ENCODE data around the gene SFXN5. TPM values are rescaled to one million over a fixed set of nuclear protein-coding genes. Genes with fewer than 3 reads are reported as not detected.

SFXN5 gene
- total and polyA plus RNA-seq, 3 donors from 2014 or later: 24.0 to 32.2 (median 25.4) TPM

- no peaks in the 10 kb centered on the region for H3K27me3 ChIP-seq
- no peak for DNase-seq
- H3K27ac ChIP-seq: no peak overlapping the region
- no peak for TF ChIP-seq CTCF (IDR thresholded peaks at IDR 0.05)
- TF ChIP-seq POLR2A (IDR thresholded peaks at IDR 0.05): no peak
- no peaks in the 10 kb centered on the region for H3K9me3 ChIP-seq
- no peaks in the 10 kb centered on the region for H3K36me3 ChIP-seq (ENCODE audit: low read depth, missing control alignments)
- WGBS, 2 donors: 89 to 91% methylated on average over 13 of the region's 13 CpGs
- no peak overlapping the region for H3K4me3 ChIP-seq
- peaks cover 7% of the 10 kb centered on the region for H3K4me1 ChIP-seq
- intact Hi-C loops (cut with DNase I; ENCODE audit: low total_unique reads): no loop called here
These were observed 7.2 kb upstream of the SFXN5 start for GRCh38 chr2:73078457-73079411.

- 92 to 100% methylated on average over 1 of the region's 1 CpG for WGBS, 2 donors
- Histone ChIP-seq H3K9me3 (no peaks in the 10 kb centered on the region), H3K27me3 (no peaks in the 10 kb centered on the region), H3K4me1 (peaks cover 11% of the 10 kb centered on the region), H3K4me3 (no peak overlapping the region), H3K27ac (no peak overlapping the region), H3K36me3 (ENCODE audit: low read depth, missing control alignments) (no peaks in the 10 kb centered on the region)
- no peak for DNase-seq
- intact Hi-C loops (cut with DNase I; ENCODE audit: low total_unique reads): no loop called here
- TF ChIP-seq POLR2A (IDR thresholded peaks at IDR 0.05) (no peak), CTCF (IDR thresholded peaks at IDR 0.05) (no peak)
These were observed 5.9 kb upstream of the SFXN5 start for GRCh38 chr2:73077424-73077795.

- intact Hi-C loops (cut with DNase I; ENCODE audit: low total_unique reads): no loop called here
- no peak for DNase-seq
- H3K27ac ChIP-seq: no peak overlapping the region
- H3K4me3 ChIP-seq: no peak overlapping the region
- no peak for TF ChIP-seq POLR2A (IDR thresholded peaks at IDR 0.05)
- TF ChIP-seq CTCF (IDR thresholded peaks at IDR 0.05): no peak
- H3K36me3 ChIP-seq (ENCODE audit: low read depth, missing control alignments): no peaks in the 10 kb centered on the region
- H3K9me3 ChIP-seq: no peaks in the 10 kb centered on the region
- no peaks in the 10 kb centered on the region for H3K27me3 ChIP-seq
- peaks cover 14% of the 10 kb centered on the region for H3K4me1 ChIP-seq
- WGBS, 2 donors: 90 to 93% methylated on average over 8 of the region's 8 CpGs
These were observed 5.3 kb upstream of the SFXN5 start for GRCh38 chr2:73076701-73077423.

- WGBS, 2 donors: 87 to 90% methylated on average over 4 to 22 of the region's 23 CpGs
- Histone ChIP-seq H3K9me3 (no peaks in the 10 kb centered on the region), H3K27ac (no peak overlapping the region), H3K27me3 (no peaks in the 10 kb centered on the region), H3K36me3 (ENCODE audit: low read depth, missing control alignments) (no peaks in the 10 kb centered on the region), H3K4me3 (no peak overlapping the region), H3K4me1 (peaks cover 8% of the 10 kb centered on the region)
- no peak for TF ChIP-seq CTCF (IDR thresholded peaks at IDR 0.05)
- no peak for TF ChIP-seq POLR2A (IDR thresholded peaks at IDR 0.05)
- peak; percentile 34 for DNase-seq
- intact Hi-C loops (cut with DNase I; ENCODE audit: low total_unique reads): no loop called here
These were observed 4.2 kb upstream of the SFXN5 start for GRCh38 chr2:73075477-73076373.

Measured in testis (tissue), 3 donors.